Gastroesophageal sphincter (tissue), 4 donors: ENCODE data around the gene AP2A2. TPM values are rescaled to one million over a fixed set of nuclear protein-coding genes. Genes with fewer than 3 reads are reported as not detected.

Experiments used
- ATAC-seq: fragments of 150-250 bp; one replicate; pipeline ENCODE4 v1.9.1; 2016; ENCODE audit warnings: mild to moderate bottlenecking, moderate library complexity
- H3K27ac ChIP-seq, 4 donors: fragments of 200-600 bp; sonication (generic) in 3 of 4; 1 replicate in 3 of 4; 2 replicates in 1 of 4; pipeline ENCODE4 v1.5.1; 2016 to 2019
- H3K27me3 ChIP-seq: fragments of 200-600 bp; sonication (generic); one replicate; pipeline ENCODE4 v1.5.1; 2019
- H3K36me3 ChIP-seq, 2 donors: fragments of 200-600 bp; sonication (generic); one replicate each; pipeline ENCODE4 v1.5.1; 2019; ENCODE audit warnings: control low read depth in 1 of 2
- H3K4me1 ChIP-seq, 3 donors: fragments of 200-600 bp; sonication (generic); 1 replicate in 2 of 3; 2 replicates in 1 of 3; pipeline ENCODE4 v1.5.1; 2016 to 2019; ENCODE audit warnings: control low read depth in 2 of 3
- H3K4me3 ChIP-seq, 2 donors: fragments of 200-600 bp; sonication (generic); one replicate each; pipeline ENCODE4 v1.5.1; 2019; ENCODE audit warnings: mild to moderate bottlenecking in 1 of 2, moderate library complexity in 1 of 2
- H3K9me3 ChIP-seq, 3 donors: fragments of 200-600 bp; sonication (generic); one replicate each; pipeline ENCODE4 v1.5.1; 2017 to 2019; ENCODE audit warnings: control low read depth in 2 of 3
- EP300 ChIP-seq: sonication (generic); formaldehyde crosslinking; IDR thresholded peaks from one replicate; pipeline ENCODE4 v1.6.1; 2017; ENCODE audit warnings: antibody characterized with exemption, mild to moderate bottlenecking
- POLR2A ChIP-seq, 2 donors: fragments of 450-650 bp; IDR thresholded peaks; one replicate each; pipeline ENCODE4 v1.6.1; 2017; ENCODE audit warnings: antibody characterized with exemption in 2 of 2, mild to moderate bottlenecking in 2 of 2, moderate library complexity in 1 of 2
- POLR2AphosphoS5 ChIP-seq: sonication (generic); formaldehyde crosslinking; IDR thresholded peaks from one replicate; pipeline ENCODE4 v1.6.1; 2017; ENCODE audit warnings: antibody characterized with exemption
- WGBS, 2 donors: methylation state at CpG; one replicate each; pipeline ENCODE4 v1.1.5; 2018; ENCODE audit warnings: low coverage in 1 of 2; 5-methylcytosine and 5-hydroxymethylcytosine counted together
- total RNA-seq, 4 donors: library from RNA; depleted of rRNA; stranded (reverse); fragments of >200 nt; gene quantifications; one replicate each; pipeline ENCODE4 v1.1.0, GENCODE V29; 2016
- TF ChIP-seq, protein P1 (sequence below), 4 experiments: fragments of 200-600 bp in 2 of 4; fragments of 450-650 bp in 2 of 4; sonication (generic) in 1 of 4; IDR thresholded peaks; one replicate each; pipeline ENCODE4 v1.5.1; 2017 to 2019; ENCODE audit warnings: antibody characterized with exemption in 4 of 4, mild to moderate bottlenecking in 2 of 4, moderate library complexity in 2 of 4

Gene AP2A2
- 10 to 100 TPM; 47.9 to 88.5 (median 61.6) TPM for total RNA-seq

GRCh38 chr11:925496-926301 lies at the start of gene AP2A2:
AP2A2 (plus strand) TSS chr11:925870; CDS start chr11:926022, 152 bp downstream.
- Histone ChIP-seq H3K27me3 (no peaks in the 10 kb centered on the region), H3K4me3 (peak within 1 kb of the TSS; percentile 94 to 98), H3K27ac (peak within 1 kb of the TSS; percentile 86 to 98 (median 97)), H3K36me3 (no peaks in the 10 kb centered on the region), H3K4me1 (peaks cover 0 to 55% (median 15%) of the 10 kb centered on the region in 3 donors), H3K9me3 (no peaks in the 10 kb centered on the region)
- TF ChIP-seq EP300: no peak
- TF ChIP-seq, protein P1, sequence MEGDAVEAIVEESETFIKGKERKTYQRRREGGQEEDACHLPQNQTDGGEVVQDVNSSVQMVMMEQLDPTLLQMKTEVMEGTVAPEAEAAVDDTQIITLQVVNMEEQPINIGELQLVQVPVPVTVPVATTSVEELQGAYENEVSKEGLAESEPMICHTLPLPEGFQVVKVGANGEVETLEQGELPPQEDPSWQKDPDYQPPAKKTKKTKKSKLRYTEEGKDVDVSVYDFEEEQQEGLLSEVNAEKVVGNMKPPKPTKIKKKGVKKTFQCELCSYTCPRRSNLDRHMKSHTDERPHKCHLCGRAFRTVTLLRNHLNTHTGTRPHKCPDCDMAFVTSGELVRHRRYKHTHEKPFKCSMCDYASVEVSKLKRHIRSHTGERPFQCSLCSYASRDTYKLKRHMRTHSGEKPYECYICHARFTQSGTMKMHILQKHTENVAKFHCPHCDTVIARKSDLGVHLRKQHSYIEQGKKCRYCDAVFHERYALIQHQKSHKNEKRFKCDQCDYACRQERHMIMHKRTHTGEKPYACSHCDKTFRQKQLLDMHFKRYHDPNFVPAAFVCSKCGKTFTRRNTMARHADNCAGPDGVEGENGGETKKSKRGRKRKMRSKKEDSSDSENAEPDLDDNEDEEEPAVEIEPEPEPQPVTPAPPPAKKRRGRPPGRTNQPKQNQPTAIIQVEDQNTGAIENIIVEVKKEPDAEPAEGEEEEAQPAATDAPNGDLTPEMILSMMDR (IDR thresholded peaks at IDR 0.05): peak in 3 of 4 experiments; percentile 83 to 94 (median 91)
- peak; percentile 79 to 82 for TF ChIP-seq POLR2A (IDR thresholded peaks at IDR 0.05)
- TF ChIP-seq POLR2AphosphoS5: peak; percentile 51
- peak; percentile 89 for ATAC-seq
- WGBS, 2 donors: no CpG with 5 or more reads among the region's 124 CpGs

DNA sequence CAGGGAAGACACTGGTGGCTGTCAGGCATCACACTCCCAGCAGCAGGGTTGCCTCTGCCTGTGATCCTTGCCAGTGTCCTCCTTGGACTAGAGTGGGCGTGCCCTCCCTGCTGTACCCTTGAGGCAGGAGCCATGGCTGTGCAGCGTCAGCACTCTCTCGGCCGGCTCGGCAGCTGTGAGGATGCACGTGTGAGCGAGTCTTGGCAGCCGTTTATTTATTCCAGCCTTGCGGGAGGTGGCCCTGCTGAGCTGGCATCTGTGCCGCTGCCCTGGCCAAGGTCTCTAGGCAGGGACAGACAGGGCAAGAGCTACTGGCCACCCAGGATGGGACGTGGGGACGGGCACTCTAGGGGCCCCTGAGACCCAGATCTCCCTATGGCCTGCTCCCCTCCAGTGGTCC lies 49.1 kb upstream of the AP2A2 start:
- peak; percentile 30 for ATAC-seq
- Histone ChIP-seq H3K4me3 (no peak overlapping the region), H3K27me3 (no peaks in the 10 kb centered on the region), H3K36me3 (peaks cover 0 to 52% of the 10 kb centered on the region in 2 donors), H3K9me3 (no peaks in the 10 kb centered on the region), H3K27ac (no peak overlapping the region), H3K4me1 (no peaks in the 10 kb centered on the region)
- 20% methylated on average over 1 of the region's 12 CpGs; no CpG with 5 or more reads in 1 of the 2 donors for WGBS, 2 donors
- TF ChIP-seq POLR2AphosphoS5 (no peak), POLR2A (IDR thresholded peaks at IDR 0.05) (no peak), EP300 (no peak)
- TF ChIP-seq, protein P1 (IDR thresholded peaks at IDR 0.05): no peak

DNA sequence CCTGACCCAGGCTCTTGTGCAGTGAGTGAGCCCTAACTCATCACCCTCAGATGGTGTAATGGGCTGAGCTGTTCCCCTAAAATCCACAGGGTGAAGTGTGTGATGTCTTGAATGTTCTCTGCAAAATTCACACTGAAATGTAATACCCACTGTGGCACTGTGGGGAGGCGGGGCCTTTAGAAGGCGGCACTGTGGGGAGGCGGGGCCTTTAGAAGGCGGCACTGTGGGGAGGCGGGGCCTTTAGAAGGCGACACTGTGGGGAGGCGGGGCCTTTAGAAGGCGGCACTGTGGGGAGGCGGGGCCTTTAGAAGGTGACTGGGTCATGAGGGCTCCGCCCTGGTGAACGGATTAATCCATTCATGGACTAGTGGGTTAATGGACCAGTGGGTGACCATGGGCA lies 48.1 kb upstream of the AP2A2 start:
- no CpG with 5 or more reads among the region's 11 CpGs for WGBS, 2 donors
- no peaks in the 10 kb centered on the region for H3K27me3 ChIP-seq
- no peaks in the 10 kb centered on the region for H3K4me1 ChIP-seq
- TF ChIP-seq POLR2A (IDR thresholded peaks at IDR 0.05): no peak
- TF ChIP-seq POLR2AphosphoS5: no peak
- TF ChIP-seq EP300: no peak
- TF ChIP-seq, protein P1 (IDR thresholded peaks at IDR 0.05): no peak
- ATAC-seq: no peak
- H3K36me3 ChIP-seq: peaks cover 0 to 62% of the 10 kb centered on the region in 2 donors
- H3K9me3 ChIP-seq: no peaks in the 10 kb centered on the region
- H3K27ac ChIP-seq: no peak overlapping the region
- no peak overlapping the region for H3K4me3 ChIP-seq

- no peak for ATAC-seq
- Histone ChIP-seq H3K4me1 (no peaks in the 10 kb centered on the region), H3K27me3 (no peaks in the 10 kb centered on the region), H3K27ac (no peak overlapping the region), H3K36me3 (peaks cover 0 to 79% of the 10 kb centered on the region in 2 donors), H3K4me3 (no peak overlapping the region), H3K9me3 (no peaks in the 10 kb centered on the region)
- WGBS, 2 donors: 80 to 96% methylated on average over 1 to 5 of the region's 14 CpGs
- no peak for TF ChIP-seq POLR2AphosphoS5
- TF ChIP-seq, protein P1 (IDR thresholded peaks at IDR 0.05): no peak
- no peak for TF ChIP-seq EP300
- no peak for TF ChIP-seq POLR2A (IDR thresholded peaks at IDR 0.05)
These were observed 45.2 kb upstream of the AP2A2 start for GRCh38 chr11:880447-880846.

DNA sequence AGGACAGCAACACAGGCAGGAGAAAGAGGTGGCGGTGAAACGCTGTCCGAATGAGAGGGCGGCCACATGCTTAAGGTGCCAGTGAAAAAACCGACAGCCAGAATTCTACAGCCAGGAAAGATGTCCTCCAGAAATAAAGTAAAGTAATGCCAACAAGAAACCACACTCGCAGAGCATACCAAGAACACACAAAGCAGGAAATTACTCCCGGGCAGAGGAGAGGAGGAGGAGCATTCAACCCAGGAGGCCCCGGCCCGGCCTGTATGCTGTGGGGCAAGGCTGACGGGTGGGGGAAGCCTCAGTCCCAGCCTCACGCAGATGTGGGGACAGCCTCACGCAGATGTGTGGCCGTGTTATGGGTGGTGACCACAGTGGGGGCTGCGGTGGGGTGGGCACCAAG lies 43.1 kb upstream of the AP2A2 start:
- Histone ChIP-seq H3K4me1 (no peaks in the 10 kb centered on the region), H3K27ac (no peak overlapping the region), H3K27me3 (no peaks in the 10 kb centered on the region), H3K4me3 (no peak overlapping the region), H3K9me3 (no peaks in the 10 kb centered on the region), H3K36me3 (peaks cover 0 to 91% of the 10 kb centered on the region in 2 donors)
- no peak for ATAC-seq
- TF ChIP-seq EP300: no peak
- TF ChIP-seq POLR2A (IDR thresholded peaks at IDR 0.05): no peak
- no peak for TF ChIP-seq POLR2AphosphoS5
- TF ChIP-seq, protein P1 (IDR thresholded peaks at IDR 0.05): no peak
- 89 to 94% methylated on average over 5 to 7 of the region's 14 CpGs for WGBS, 2 donors
